Uterus (tissue), 4 donors: ENCODE results near the gene HOXD12. TPM values are rescaled to one million over a fixed set of nuclear protein-coding genes. Genes with fewer than 3 reads are reported as not detected.
A peak's percentile ranks its signal among the peaks of the same experiment; 100 is the strongest.

Experiments used
- DNase-seq, 2 donors: peaks; one replicate each; pipeline ENCODE4 v3.0.0-alpha.2; 2019 to 2020
- H3K27ac ChIP-seq, 2 donors: fragments of 200-600 bp; sonication (generic); 1 replicate in 1 of 2; 2 replicates in 1 of 2; pipeline ENCODE4 v1.5.1; 2016 to 2018
- H3K27me3 ChIP-seq, 2 donors: fragments of 200-600 bp; sonication (generic); one replicate each; pipeline ENCODE4 v1.5.1; 2018 to 2019; ENCODE audit warnings: control low read depth in 1 of 2
- H3K36me3 ChIP-seq, 2 donors: fragments of 200-600 bp; sonication (generic); one replicate each; pipeline ENCODE4 v1.5.1; 2019; ENCODE audit warnings: control low read depth in 1 of 2
- H3K4me1 ChIP-seq, 2 donors: fragments of 200-600 bp; sonication (generic); one replicate each; pipeline ENCODE4 v1.5.1; 2018 to 2019; ENCODE audit warnings: control low read depth in 1 of 2
- H3K4me3 ChIP-seq, 2 donors: fragments of 200-600 bp; sonication (generic); 1 replicate in 1 of 2; 2 replicates in 1 of 2; pipeline ENCODE4 v1.5.1; 2018 to 2019; ENCODE audit warnings: mild to moderate bottlenecking in 1 of 2
- H3K9me3 ChIP-seq, 2 donors: fragments of 200-600 bp; sonication (generic); one replicate each; pipeline ENCODE4 v1.5.1; 2019; ENCODE audit warnings: control low read depth in 1 of 2
- POLR2A ChIP-seq, 2 donors: fragments of 450-650 bp; IDR thresholded peaks; one replicate each; pipeline ENCODE4 v1.6.1; 2016; ENCODE audit warnings: antibody characterized with exemption in 2 of 2, mild to moderate bottlenecking in 1 of 2, moderate library complexity in 1 of 2
- intact Hi-C: fragments of 100-400 bp; cut with DNase I; formaldehyde crosslinking; loops from one replicate; pipeline ENCODE4 v1.15.1; 2023; ENCODE audit warnings: low total_unique reads
- total RNA-seq, 4 donors: library from RNA; depleted of rRNA in 3 of 4; stranded (reverse); fragments of >200 nt in 3 of 4; gene quantifications; one replicate each; pipeline versions ENCODE4 v1.1.0 to v1.2.4, GENCODE V29; 2014 to 2023
- TF ChIP-seq, protein P1 (sequence below), 4 experiments: fragments of 200-600 bp in 2 of 4; fragments of 450-650 bp in 2 of 4; sonication (generic) in 2 of 4; IDR thresholded peaks; one replicate each; pipeline ENCODE4 v1.5.1; 2016 to 2019; ENCODE audit warnings: antibody characterized with exemption in 4 of 4, mild to moderate bottlenecking in 2 of 4, moderate library complexity in 1 of 4
- donor health status: DM: yes; HTN: yes; CAD: no.

HOXD12 gene
- total RNA-seq, 4 donors from 2014 or later = 0.76 TPM; not detected in 3

DNA sequence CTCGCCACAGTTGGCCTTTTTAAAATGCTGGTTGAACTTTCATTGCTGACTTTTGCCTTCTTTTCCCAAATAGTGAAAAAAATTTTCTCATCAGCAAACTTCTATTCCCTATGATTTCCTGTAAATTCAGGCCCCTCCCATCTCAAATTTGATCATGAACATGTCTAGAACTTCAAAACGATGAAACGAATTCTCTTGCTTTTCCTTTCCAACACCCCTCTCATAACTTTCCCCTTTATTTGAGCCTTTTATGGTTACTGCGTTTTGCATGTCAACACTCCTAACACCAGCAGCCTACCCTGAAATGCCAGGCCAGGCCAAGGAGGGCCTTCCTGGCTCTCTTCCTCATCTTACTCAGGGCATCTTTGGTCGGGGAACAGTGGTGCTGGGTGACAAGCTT is 8.7 kb upstream of the HOXD12 start:
- DNase-seq = no peak
- Histone ChIP-seq H3K4me3 (no peak overlapping the region), H3K4me1 (peaks cover 0 to 12% of the 10 kb centered on the region in 2 donors), H3K36me3 (no peaks in the 10 kb centered on the region), H3K27me3 (peaks cover 51 to 90% of the 10 kb centered on the region in 2 donors), H3K27ac (no peak overlapping the region), H3K9me3 (no peaks in the 10 kb centered on the region)
- intact Hi-C loops = no loop called here
- TF ChIP-seq, protein P1, sequence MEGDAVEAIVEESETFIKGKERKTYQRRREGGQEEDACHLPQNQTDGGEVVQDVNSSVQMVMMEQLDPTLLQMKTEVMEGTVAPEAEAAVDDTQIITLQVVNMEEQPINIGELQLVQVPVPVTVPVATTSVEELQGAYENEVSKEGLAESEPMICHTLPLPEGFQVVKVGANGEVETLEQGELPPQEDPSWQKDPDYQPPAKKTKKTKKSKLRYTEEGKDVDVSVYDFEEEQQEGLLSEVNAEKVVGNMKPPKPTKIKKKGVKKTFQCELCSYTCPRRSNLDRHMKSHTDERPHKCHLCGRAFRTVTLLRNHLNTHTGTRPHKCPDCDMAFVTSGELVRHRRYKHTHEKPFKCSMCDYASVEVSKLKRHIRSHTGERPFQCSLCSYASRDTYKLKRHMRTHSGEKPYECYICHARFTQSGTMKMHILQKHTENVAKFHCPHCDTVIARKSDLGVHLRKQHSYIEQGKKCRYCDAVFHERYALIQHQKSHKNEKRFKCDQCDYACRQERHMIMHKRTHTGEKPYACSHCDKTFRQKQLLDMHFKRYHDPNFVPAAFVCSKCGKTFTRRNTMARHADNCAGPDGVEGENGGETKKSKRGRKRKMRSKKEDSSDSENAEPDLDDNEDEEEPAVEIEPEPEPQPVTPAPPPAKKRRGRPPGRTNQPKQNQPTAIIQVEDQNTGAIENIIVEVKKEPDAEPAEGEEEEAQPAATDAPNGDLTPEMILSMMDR (IDR thresholded peaks at IDR 0.05) = no peak
- TF ChIP-seq POLR2A (IDR thresholded peaks at IDR 0.05) = no peak

DNA sequence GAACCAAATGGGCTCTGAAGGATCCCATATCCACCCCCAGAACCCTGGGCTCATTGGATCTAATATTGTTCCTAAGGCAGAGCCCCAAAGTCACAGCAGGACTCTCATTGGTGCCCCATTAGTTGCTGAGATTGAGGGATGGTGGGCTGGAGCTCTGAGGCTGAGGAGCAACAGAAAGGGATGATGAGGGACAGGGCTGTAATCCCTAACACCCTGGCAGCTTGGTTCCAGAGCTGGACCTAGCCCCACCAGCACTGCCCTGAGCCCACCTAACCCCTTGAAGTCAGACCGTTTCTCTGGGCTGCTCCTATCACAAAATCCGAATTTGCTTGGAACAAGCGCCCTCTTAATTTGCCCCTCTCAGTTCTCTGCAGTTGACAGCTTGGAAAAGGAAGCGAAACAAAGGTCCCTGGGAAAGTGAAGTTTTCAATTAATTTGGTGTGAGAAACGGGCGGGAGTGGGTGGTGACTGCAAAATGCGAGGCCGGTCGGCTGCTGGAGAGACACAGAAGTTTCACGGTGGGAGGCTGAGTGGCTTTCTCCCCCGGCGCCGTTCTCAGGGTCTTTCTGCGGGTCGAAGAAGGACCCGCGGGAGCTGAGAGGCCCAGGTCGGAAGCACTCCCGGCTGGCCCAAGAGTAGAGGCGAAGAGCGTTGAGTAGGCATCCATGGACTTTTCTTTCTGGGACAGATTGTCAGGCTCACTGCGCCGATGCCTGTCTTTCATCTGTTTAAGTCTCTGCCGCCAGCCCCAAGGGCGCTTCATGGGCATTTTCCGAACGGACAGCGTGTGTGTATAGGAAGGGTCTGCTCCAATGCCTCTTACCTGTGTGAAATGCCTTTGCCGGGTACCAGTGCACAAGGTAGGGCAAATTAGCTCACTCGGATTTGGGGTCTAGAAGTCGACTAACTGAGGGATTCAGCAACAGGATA is 8.0 kb upstream of the HOXD12 start:
- no peak for DNase-seq
- Histone ChIP-seq H3K27me3 (peaks cover 53 to 90% of the 10 kb centered on the region in 2 donors), H3K4me1 (peaks cover 0 to 12% of the 10 kb centered on the region in 2 donors), H3K27ac (no peak overlapping the region), H3K4me3 (no peak overlapping the region), H3K9me3 (no peaks in the 10 kb centered on the region), H3K36me3 (no peaks in the 10 kb centered on the region)
- intact Hi-C loops = no loop called here
- TF ChIP-seq, protein P1 (IDR thresholded peaks at IDR 0.05) = no peak
- TF ChIP-seq POLR2A (IDR thresholded peaks at IDR 0.05) = no peak

DNA sequence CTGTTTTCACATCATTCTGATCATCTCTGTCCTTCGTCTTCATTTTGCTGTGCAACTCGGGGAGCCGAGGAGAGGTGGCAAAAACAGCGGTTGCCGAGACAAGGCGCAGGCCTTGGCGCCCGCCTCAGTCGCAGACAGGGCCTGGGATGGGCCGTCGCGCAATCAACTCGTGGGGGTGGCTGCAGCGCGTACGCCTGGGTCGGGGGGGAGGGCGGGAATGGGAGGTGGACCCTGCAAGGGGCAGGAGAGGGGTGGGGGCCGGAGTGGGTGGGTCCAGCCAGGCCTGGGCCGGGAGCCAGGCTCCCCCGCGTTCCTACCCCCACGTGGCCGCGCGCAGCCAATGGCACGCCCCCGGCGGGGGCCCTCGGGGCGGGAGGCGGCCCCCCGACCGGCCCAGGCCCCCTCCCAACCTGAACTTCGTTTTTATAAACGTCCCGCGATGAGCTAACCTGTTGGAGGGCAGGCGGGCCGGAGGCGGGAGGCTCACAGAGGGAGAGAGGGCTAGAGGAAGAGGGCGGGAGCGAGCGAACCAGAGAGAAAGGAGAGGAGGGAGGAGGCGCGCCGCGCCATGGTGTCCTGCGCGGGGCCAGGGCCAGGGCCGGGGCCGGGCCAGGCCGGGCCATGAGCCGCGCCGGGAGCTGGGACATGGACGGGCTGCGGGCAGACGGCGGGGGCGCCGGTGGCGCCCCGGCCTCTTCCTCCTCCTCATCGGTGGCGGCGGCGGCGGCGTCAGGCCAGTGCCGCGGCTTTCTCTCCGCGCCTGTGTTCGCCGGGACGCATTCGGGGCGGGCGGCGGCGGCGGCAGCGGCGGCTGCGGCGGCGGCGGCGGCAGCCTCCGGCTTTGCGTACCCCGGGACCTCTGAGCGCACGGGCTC is 7.1 kb upstream of the HOXD12 start, which contains the start of gene HOXD13:
Gene HOXD13 (plus strand): TSS at position 452 of the 875 bp plus-strand sequence. CDS start 170 bp downstream, at position 622.
- TF ChIP-seq, protein P1 (IDR thresholded peaks at IDR 0.05) = no peak
- no peak for TF ChIP-seq POLR2A (IDR thresholded peaks at IDR 0.05)
- Histone ChIP-seq H3K27me3 (peaks cover 58 to 90% of the 10 kb centered on the region in 2 donors), H3K9me3 (no peaks in the 10 kb centered on the region), H3K27ac (no peak within 1 kb of the TSS), H3K36me3 (no peaks in the 10 kb centered on the region), H3K4me3 (peak within 1 kb of the TSS in 1 of 2 donors; percentile 14), H3K4me1 (peaks cover 0 to 16% of the 10 kb centered on the region in 2 donors)
- intact Hi-C loops = no loop called here
- no peak for DNase-seq

GRCh38 chr2:176093145-176093897 is 6.3 kb upstream of the HOXD12 start:
- Histone ChIP-seq H3K9me3 (no peaks in the 10 kb centered on the region), H3K27me3 (peaks cover 67 to 91% of the 10 kb centered on the region in 2 donors), H3K4me1 (peaks cover 0 to 21% of the 10 kb centered on the region in 2 donors), H3K36me3 (no peaks in the 10 kb centered on the region), H3K4me3 (peak overlapping the region in 1 of 2 donors; percentile 14), H3K27ac (no peak overlapping the region)
- DNase-seq = no peak
- intact Hi-C loops = no loop called here
- no peak for TF ChIP-seq POLR2A (IDR thresholded peaks at IDR 0.05)
- TF ChIP-seq, protein P1 (IDR thresholded peaks at IDR 0.05) = no peak
